Measurements from ENCODE around the gene LRRK1. TPM values are rescaled to one million over a fixed set of nuclear protein-coding genes. Genes with fewer than 3 reads are reported as not detected.

LRRK1 gene
- total and polyA plus RNA-seq, 2 of the 13 experiments (the other 11 are each of a cell fraction or from before 2014, with no cell fraction given): 0.13 to 1.2 TPM

DNA sequence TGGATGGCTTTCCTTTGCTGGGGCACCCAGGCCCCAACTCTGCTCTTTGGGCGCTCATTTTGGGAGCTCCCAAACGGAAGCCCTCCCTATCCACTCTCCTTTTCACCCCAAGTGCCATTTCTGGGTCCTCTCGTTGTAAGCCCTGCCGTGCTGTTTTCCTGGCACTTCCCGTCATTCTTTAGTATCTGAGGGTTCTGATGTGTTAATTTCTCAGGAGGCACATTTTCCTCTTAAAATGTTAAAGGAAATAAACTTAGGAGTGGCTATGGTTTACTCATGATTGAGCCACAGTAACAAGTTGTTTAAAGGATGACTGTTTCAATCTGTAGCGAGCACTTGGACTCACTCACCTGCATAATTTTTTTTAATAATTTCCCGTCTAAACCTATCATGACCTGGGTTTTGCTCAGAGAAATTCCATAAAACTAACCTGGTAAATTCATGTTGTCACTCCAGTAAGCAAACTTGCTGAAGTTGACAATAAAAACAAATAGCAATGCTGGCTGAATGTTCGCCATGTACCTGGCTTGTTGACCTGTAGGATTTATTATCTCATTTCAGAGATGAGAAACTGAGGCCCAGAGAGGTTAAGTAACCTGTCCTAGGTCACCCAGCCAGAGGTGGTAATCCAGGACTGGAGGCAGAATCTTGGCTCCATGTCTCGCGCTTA is 29.0 kb upstream of the LRRK1 start (continued):
- TF ChIP-seq, protein P1, sequence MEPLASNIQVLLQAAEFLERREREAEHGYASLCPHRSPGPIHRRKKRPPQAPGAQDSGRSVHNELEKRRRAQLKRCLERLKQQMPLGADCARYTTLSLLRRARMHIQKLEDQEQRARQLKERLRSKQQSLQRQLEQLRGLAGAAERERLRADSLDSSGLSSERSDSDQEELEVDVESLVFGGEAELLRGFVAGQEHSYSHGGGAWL (CRISPR knock-in tag; IDR thresholded peaks at IDR 0.05): no peak
- TF ChIP-seq, protein P2, sequence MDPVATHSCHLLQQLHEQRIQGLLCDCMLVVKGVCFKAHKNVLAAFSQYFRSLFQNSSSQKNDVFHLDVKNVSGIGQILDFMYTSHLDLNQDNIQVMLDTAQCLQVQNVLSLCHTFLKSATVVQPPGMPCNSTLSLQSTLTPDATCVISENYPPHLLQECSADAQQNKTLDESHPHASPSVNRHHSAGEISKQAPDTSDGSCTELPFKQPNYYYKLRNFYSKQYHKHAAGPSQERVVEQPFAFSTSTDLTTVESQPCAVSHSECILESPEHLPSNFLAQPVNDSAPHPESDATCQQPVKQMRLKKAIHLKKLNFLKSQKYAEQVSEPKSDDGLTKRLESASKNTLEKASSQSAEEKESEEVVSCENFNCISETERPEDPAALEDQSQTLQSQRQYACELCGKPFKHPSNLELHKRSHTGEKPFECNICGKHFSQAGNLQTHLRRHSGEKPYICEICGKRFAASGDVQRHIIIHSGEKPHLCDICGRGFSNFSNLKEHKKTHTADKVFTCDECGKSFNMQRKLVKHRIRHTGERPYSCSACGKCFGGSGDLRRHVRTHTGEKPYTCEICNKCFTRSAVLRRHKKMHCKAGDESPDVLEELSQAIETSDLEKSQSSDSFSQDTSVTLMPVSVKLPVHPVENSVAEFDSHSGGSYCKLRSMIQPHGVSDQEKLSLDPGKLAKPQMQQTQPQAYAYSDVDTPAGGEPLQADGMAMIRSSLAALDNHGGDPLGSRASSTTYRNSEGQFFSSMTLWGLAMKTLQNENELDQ (CRISPR knock-in tag; IDR thresholded peaks at IDR 0.05; ENCODE audit: borderline replicate concordance): no peak
- TF ChIP-seq ZNF737 (CRISPR knock-in tag; IDR thresholded peaks at IDR 0.05; ENCODE audit: borderline replicate concordance): no peak
- TF ChIP-seq BHLHE40 (IDR thresholded peaks at IDR 0.05; ENCODE audit: low read length): no peak
- TF ChIP-seq ATRX (CRISPR knock-in tag; IDR thresholded peaks at IDR 0.05; ENCODE audit: borderline replicate concordance): no peak
- no peak for TF ChIP-seq REL (CRISPR knock-in tag; conservative IDR thresholded peaks at IDR 0.05)
- TF ChIP-seq, protein P3, sequence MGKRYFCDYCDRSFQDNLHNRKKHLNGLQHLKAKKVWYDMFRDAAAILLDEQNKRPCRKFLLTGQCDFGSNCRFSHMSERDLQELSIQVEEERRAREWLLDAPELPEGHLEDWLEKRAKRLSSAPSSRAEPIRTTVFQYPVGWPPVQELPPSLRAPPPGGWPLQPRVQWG (CRISPR knock-in tag; IDR thresholded peaks at IDR 0.05; ENCODE audit: borderline replicate concordance, low read depth): no peak
- no peak for TF ChIP-seq HCFC1 (IDR thresholded peaks at IDR 0.05; ENCODE audit: low read depth, low read length)
- no peak for TF ChIP-seq PHF5A (CRISPR knock-in tag; IDR thresholded peaks at IDR 0.05; ENCODE audit: low read depth, unreplicated experiment)

DNA sequence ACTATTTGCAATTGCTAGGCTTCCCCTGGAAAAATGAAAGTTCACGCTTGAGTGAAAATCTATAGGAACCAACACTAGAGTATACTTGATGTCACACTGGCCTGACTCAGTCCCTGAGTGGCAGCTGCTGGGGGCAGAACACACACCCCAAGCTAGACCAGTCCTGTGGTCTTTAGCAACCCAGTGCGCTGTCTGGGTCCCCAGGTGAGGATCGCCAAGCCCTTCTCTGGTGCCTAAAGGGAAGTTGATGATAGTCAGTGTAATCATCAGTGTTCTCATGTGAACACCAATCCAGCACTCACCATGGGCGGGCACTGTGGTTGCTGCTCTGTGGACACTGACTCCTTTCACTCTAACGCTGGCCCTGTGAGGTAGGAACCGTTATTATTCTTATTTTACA is 28.3 kb upstream of the LRRK1 start:
- CTCF ChIA-PET (ENCODE audit: low intra/inter-chr PET ratio, low total read pairs): no interaction called here
- Histone ChIP-seq H3K4me1 (ENCODE audit: insufficient read depth, low read length) (no peaks in the 10 kb centered on the region), H3K27ac (ENCODE audit: extremely low read length, insufficient read depth, low read length) (no peak overlapping the region), H3K27me3 (ENCODE audit: control insufficient read depth in 1 of 2, insufficient read depth in 2 of 2, low read length in 2 of 2) (peaks cover 12 to 94% of the 10 kb centered on the region in 2 experiments; a peak in 4 of 5 replicates), H2AFZ (ENCODE audit: low read length) (no peak overlapping the region), H3K9me3 (ENCODE audit: low read length) (no peaks in the 10 kb centered on the region), H3K36me3 (replicated peaks in 1 of 2; ENCODE audit: control insufficient read depth in 1 of 2, insufficient read depth in 2 of 2, low read length in 2 of 2) (no peaks in the 10 kb centered on the region), H4K20me1 (ENCODE audit: insufficient read depth, low read length) (no peaks in the 10 kb centered on the region), H3K4me2 (ENCODE audit: low read depth, low read length) (no peak overlapping the region), H3K9ac (ENCODE audit: insufficient read depth, low read depth, low read length) (no peak overlapping the region), H3K79me2 (ENCODE audit: insufficient read depth, low read length) (no peaks in the 10 kb centered on the region), H3K4me3 (replicated peaks in 1 of 3; ENCODE audit: insufficient read depth in 1 of 3, low read depth in 2 of 3, low read length in 3 of 3) (no peak overlapping the region)
- POLR2A ChIA-PET: no interaction called here
- FAIRE-seq (no peak), ATAC-seq (no peak), DNase-seq (ENCODE audit: low spot score) (no peak)
- 28% methylated on average over 5 of the region's 6 CpGs for WGBS (ENCODE audit: low lambda C conversion rate)
- no TSS peak for BruUV-seq (replicated peaks)
- in situ Hi-C loops (cut with HindIII; ENCODE audit: extremely low pct_ligation_motif_present, low pct_unique_long_range_greater_than_20kb): no loop called here
- intact Hi-C loops (cut with micrococcal nuclease; ENCODE audit: unreplicated experiment): no loop called here
- TF ChIP-seq MEIS2 (CRISPR knock-in tag; IDR thresholded peaks at IDR 0.05) (no peak), SNRNP70 (IDR thresholded peaks at IDR 0.05; ENCODE audit: low read depth, low read length) (no peak), KAT2B (IDR thresholded peaks at IDR 0.05; ENCODE audit: borderline replicate concordance, low read depth, low read length) (no peak), HNF4A (CRISPR knock-in tag; IDR thresholded peaks at IDR 0.05) (no peak), ZNF235 (CRISPR knock-in tag; IDR thresholded peaks at IDR 0.05; ENCODE audit: borderline replicate concordance) (no peak)
- TF ChIP-seq, protein P4, sequence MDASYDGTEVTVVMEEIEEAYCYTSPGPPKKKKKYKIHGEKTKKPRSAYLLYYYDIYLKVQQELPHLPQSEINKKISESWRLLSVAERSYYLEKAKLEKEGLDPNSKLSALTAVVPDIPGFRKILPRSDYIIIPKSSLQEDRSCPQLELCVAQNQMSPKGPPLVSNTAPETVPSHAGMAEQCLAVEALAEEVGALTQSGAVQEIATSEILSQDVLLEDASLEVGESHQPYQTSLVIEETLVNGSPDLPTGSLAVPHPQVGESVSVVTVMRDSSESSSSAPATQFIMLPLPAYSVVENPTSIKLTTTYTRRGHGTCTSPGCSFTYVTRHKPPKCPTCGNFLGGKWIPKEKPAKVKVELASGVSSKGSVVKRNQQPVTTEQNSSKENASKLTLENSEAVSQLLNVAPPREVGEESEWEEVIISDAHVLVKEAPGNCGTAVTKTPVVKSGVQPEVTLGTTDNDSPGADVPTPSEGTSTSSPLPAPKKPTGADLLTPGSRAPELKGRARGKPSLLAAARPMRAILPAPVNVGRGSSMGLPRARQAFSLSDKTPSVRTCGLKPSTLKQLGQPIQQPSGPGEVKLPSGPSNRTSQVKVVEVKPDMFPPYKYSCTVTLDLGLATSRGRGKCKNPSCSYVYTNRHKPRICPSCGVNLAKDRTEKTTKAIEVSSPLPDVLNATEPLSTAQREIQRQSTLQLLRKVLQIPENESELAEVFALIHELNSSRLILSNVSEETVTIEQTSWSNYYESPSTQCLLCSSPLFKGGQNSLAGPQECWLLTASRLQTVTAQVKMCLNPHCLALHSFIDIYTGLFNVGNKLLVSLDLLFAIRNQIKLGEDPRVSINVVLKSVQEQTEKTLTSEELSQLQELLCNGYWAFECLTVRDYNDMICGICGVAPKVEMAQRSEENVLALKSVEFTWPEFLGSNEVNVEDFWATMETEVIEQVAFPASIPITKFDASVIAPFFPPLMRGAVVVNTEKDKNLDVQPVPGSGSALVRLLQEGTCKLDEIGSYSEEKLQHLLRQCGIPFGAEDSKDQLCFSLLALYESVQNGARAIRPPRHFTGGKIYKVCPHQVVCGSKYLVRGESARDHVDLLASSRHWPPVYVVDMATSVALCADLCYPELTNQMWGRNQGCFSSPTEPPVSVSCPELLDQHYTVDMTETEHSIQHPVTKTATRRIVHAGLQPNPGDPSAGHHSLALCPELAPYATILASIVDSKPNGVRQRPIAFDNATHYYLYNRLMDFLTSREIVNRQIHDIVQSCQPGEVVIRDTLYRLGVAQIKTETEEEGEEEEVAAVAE (CRISPR knock-in tag; IDR thresholded peaks at IDR 0.05; ENCODE audit: borderline replicate concordance): no peak
